ENCODE results near the gene LKAAEAR1. TPM values are rescaled to one million over a fixed set of nuclear protein-coding genes. Genes with fewer than 3 reads are reported as not detected.
A peak's percentile ranks its signal among the peaks of the same experiment; 100 is the strongest.

The LKAAEAR1 gene
- total and polyA plus RNA-seq, 4 donors, result 0.51 to 2.3 (median 0.65) TPM

DNA sequence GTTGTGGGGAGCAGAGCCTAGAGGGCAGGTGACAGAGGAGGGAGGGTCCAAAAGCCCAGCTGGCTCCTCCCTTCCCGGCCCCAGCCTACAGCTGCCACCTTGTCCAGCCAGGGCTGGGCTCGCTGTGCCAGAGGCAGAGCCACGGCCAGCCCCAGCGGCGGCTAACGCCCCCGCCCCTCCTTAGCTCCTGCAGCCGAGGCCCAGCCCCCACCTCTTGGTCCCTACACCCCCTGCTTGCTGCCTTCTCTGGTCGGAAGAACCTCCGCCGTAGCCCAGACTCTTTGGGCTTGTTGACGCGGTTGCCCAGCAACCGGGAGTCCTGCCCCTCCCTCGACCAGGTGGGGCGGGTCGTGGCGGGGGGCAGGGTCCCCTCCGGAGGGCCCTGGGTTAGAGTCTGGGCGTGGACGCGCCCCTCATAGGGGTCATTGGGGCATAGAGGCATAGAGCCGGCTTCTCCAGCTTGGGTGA lies 521 bp upstream of the LKAAEAR1 start:
- no peak overlapping the region for H3K4me3 ChIP-seq
- no peak overlapping the region for H3K27ac ChIP-seq (ENCODE audit: low read depth in 1 of 2, low read length in 1 of 2)
- TF ChIP-seq, protein P1, sequence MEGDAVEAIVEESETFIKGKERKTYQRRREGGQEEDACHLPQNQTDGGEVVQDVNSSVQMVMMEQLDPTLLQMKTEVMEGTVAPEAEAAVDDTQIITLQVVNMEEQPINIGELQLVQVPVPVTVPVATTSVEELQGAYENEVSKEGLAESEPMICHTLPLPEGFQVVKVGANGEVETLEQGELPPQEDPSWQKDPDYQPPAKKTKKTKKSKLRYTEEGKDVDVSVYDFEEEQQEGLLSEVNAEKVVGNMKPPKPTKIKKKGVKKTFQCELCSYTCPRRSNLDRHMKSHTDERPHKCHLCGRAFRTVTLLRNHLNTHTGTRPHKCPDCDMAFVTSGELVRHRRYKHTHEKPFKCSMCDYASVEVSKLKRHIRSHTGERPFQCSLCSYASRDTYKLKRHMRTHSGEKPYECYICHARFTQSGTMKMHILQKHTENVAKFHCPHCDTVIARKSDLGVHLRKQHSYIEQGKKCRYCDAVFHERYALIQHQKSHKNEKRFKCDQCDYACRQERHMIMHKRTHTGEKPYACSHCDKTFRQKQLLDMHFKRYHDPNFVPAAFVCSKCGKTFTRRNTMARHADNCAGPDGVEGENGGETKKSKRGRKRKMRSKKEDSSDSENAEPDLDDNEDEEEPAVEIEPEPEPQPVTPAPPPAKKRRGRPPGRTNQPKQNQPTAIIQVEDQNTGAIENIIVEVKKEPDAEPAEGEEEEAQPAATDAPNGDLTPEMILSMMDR (IDR thresholded peaks at IDR 0.05; ENCODE audit: control extremely low read depth, extremely low read depth), result no peak
- H3K4me1 ChIP-seq (ENCODE audit: control insufficient read depth in 5 of 5, insufficient read depth in 5 of 5, low read length in 5 of 5), result peaks cover 0 to 42% (median 8%) of the 10 kb centered on the region in 5 donors
- ATAC-seq (ENCODE audit: insufficient read depth, low FRiP score) (no peak), DNase-seq (peak in 1 of 3 donors; percentile 42)
- H3K9me3 ChIP-seq (ENCODE audit: control insufficient read depth in 4 of 4, insufficient read depth in 3 of 4, low read length in 3 of 4), result no peaks in the 10 kb centered on the region
- WGBS, 2 donors, result 12 to 13% methylated on average over 23 of the region's 23 CpGs
- H3K27me3 ChIP-seq (ENCODE audit: control insufficient read depth in 3 of 3, insufficient read depth in 3 of 3, low read length in 2 of 3), result peaks cover 3 to 48% (median 16%) of the 10 kb centered on the region in 3 donors
- H3K9ac ChIP-seq (ENCODE audit: insufficient read depth in 1 of 2, low read length in 2 of 2), result no peak overlapping the region
- H3K36me3 ChIP-seq (ENCODE audit: control insufficient read depth in 4 of 4, insufficient read depth in 4 of 4, low read length in 4 of 4), result no peaks in the 10 kb centered on the region

DNA sequence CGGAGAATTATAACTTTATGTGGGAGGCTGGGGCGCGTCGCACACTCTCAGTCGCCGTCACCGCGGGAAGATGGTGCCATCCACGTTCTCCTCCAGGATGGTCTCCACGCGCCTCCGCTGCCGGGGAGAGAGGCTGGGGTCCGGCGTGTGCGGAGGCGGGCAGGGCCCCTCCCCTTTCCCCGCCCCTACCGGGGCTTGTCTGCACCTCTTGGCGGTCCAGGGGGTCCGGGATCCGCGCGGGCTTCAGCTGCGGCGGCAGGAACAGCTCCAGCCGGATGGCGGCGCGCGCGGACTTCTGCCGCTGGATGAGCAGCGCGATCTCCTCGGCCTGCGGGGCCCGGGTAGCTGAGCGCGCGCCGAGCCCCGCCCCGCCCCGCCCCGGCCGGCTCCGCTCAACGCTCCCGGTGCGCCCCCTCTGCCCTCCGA lies 807 bp downstream of the LKAAEAR1 start:
- peaks cover 0 to 52% (median 17%) of the 10 kb centered on the region in 5 donors for H3K4me1 ChIP-seq (ENCODE audit: control insufficient read depth in 5 of 5, insufficient read depth in 5 of 5, low read length in 5 of 5)
- no peak overlapping the region for H3K9ac ChIP-seq (ENCODE audit: insufficient read depth in 1 of 2, low read length in 2 of 2)
- 1% methylated on average over 17 to 52 of the region's 52 CpGs for WGBS, 2 donors
- peak overlapping the region; percentile 37 for H3K4me3 ChIP-seq
- DNase-seq, result peak; percentile 76 to 85 (median 84)
- H3K27me3 ChIP-seq (ENCODE audit: control insufficient read depth in 3 of 3, insufficient read depth in 3 of 3, low read length in 2 of 3), result peaks cover 3 to 38% (median 16%) of the 10 kb centered on the region in 3 donors
- no peaks in the 10 kb centered on the region for H3K9me3 ChIP-seq (ENCODE audit: control insufficient read depth in 4 of 4, insufficient read depth in 3 of 4, low read length in 3 of 4)
- no peaks in the 10 kb centered on the region for H3K36me3 ChIP-seq (ENCODE audit: control insufficient read depth in 4 of 4, insufficient read depth in 4 of 4, low read length in 4 of 4)
- no peak for ATAC-seq (ENCODE audit: insufficient read depth, low FRiP score)
- H3K27ac ChIP-seq (ENCODE audit: low read depth in 1 of 2, low read length in 1 of 2), result no peak overlapping the region
- TF ChIP-seq, protein P1 (IDR thresholded peaks at IDR 0.05; ENCODE audit: control extremely low read depth, extremely low read depth), result peak; percentile 46

GRCh38 chr20:64082820-64083377 lies 1.3 kb downstream of the LKAAEAR1 start:
- H3K9ac ChIP-seq (ENCODE audit: insufficient read depth in 1 of 2, low read length in 2 of 2), result no peak overlapping the region
- DNase-seq (no peak), ATAC-seq (ENCODE audit: insufficient read depth, low FRiP score) (no peak)
- H3K27me3 ChIP-seq (ENCODE audit: control insufficient read depth in 3 of 3, insufficient read depth in 3 of 3, low read length in 2 of 3), result peaks cover 3 to 37% (median 14%) of the 10 kb centered on the region in 3 donors
- no peak overlapping the region for H3K27ac ChIP-seq (ENCODE audit: low read depth in 1 of 2, low read length in 1 of 2)
- H3K4me1 ChIP-seq (ENCODE audit: control insufficient read depth in 5 of 5, insufficient read depth in 5 of 5, low read length in 5 of 5), result peaks cover 0 to 55% (median 21%) of the 10 kb centered on the region in 5 donors
- 13 to 17% methylated on average over 13 of the region's 13 CpGs for WGBS, 2 donors
- no peaks in the 10 kb centered on the region for H3K9me3 ChIP-seq (ENCODE audit: control insufficient read depth in 4 of 4, insufficient read depth in 3 of 4, low read length in 3 of 4)
- TF ChIP-seq, protein P1 (IDR thresholded peaks at IDR 0.05; ENCODE audit: control extremely low read depth, extremely low read depth), result no peak
- no peak overlapping the region for H3K4me3 ChIP-seq
- H3K36me3 ChIP-seq (ENCODE audit: control insufficient read depth in 4 of 4, insufficient read depth in 4 of 4, low read length in 4 of 4), result no peaks in the 10 kb centered on the region
